ENCODE data around the gene ABCB8.

The ABCB8 gene

GRCh38 chr7:151062111-151062398 is 33.8 kb downstream of the ABCB8 start:
- TF ChIP-seq CTCF (IDR thresholded peaks at IDR 0.05; ENCODE audit: extremely low read depth, missing control alignments), result no peak
- no peak for DNase-seq (ENCODE audit: low spot score)

- TF ChIP-seq CTCF (IDR thresholded peaks at IDR 0.05; ENCODE audit: extremely low read depth, missing control alignments), result no peak
- DNase-seq (ENCODE audit: low spot score), result no peak
Observed at GRCh38 chr7:151062399-151063211, 34.4 kb downstream of the ABCB8 start.

GRCh38 chr7:151063212-151063561 is 34.9 kb downstream of the ABCB8 start:
- no peak for TF ChIP-seq CTCF (IDR thresholded peaks at IDR 0.05; ENCODE audit: extremely low read depth, missing control alignments)
- no peak for DNase-seq (ENCODE audit: low spot score)

- no peak for DNase-seq (ENCODE audit: low spot score)
- TF ChIP-seq CTCF (IDR thresholded peaks at IDR 0.05; ENCODE audit: extremely low read depth, missing control alignments), result no peak
Observed at GRCh38 chr7:151064454-151064853, 36.2 kb downstream of the ABCB8 start.

GRCh38 chr7:151064993-151065392 is 36.7 kb downstream of the ABCB8 start:
- no peak for TF ChIP-seq CTCF (IDR thresholded peaks at IDR 0.05; ENCODE audit: extremely low read depth, missing control alignments)
- no peak for DNase-seq (ENCODE audit: low spot score)

- DNase-seq (ENCODE audit: low spot score), result no peak
- no peak for TF ChIP-seq CTCF (IDR thresholded peaks at IDR 0.05; ENCODE audit: extremely low read depth, missing control alignments)
Observed at GRCh38 chr7:151065516-151065915, 37.3 kb downstream of the ABCB8 start.

GRCh38 chr7:151066273-151066974 is 38.2 kb downstream of the ABCB8 start:
- no peak for TF ChIP-seq CTCF (IDR thresholded peaks at IDR 0.05; ENCODE audit: extremely low read depth, missing control alignments)
- DNase-seq (ENCODE audit: low spot score), result no peak

Data from GM20000 (cell line).